ENCODE results near the gene SEBOX. TPM values are rescaled to one million over a fixed set of nuclear protein-coding genes. Genes with fewer than 3 reads are reported as not detected.

The SEBOX gene
- total and polyA plus RNA-seq, 2 of the 8 experiments (the other 6 are each of a cell fraction or from before 2014, with no cell fraction given) = not detected

DNA sequence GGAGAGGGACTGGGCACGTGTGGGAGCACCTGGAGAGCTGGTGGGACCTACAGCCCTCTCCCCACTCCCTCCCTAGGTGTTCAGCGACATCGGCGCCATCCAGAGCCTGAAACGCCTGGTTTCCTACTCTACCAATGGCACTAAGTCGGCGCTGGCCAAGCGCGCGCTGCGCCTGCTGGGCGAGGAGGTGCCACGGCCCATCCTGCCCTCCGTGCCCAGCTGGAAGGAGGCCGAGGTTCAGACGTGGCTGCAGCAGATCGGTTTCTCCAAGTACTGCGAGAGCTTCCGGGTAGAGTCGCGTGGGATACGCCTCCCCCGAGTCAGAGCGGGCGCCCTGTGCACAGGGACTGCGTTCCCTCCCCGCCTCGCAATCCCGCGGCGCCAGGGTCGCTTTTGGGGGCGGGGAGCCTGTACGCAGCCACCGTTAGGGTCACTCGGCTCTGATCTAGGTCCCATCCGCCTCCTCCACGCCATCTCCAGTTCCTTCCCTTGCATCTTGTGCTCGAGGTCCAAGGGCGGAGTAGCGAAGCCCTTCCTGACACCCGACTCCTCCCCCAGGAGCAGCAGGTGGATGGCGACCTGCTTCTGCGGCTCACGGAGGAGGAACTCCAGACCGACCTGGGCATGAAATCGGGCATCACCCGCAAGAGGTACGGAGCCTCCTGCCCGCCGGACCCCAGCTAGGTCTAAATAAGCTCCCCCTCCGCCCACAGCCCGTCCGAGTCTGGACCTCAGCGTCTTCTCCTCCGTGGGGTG is 19.5 kb upstream of the SEBOX start (continued):
- TF ChIP-seq, protein P1, sequence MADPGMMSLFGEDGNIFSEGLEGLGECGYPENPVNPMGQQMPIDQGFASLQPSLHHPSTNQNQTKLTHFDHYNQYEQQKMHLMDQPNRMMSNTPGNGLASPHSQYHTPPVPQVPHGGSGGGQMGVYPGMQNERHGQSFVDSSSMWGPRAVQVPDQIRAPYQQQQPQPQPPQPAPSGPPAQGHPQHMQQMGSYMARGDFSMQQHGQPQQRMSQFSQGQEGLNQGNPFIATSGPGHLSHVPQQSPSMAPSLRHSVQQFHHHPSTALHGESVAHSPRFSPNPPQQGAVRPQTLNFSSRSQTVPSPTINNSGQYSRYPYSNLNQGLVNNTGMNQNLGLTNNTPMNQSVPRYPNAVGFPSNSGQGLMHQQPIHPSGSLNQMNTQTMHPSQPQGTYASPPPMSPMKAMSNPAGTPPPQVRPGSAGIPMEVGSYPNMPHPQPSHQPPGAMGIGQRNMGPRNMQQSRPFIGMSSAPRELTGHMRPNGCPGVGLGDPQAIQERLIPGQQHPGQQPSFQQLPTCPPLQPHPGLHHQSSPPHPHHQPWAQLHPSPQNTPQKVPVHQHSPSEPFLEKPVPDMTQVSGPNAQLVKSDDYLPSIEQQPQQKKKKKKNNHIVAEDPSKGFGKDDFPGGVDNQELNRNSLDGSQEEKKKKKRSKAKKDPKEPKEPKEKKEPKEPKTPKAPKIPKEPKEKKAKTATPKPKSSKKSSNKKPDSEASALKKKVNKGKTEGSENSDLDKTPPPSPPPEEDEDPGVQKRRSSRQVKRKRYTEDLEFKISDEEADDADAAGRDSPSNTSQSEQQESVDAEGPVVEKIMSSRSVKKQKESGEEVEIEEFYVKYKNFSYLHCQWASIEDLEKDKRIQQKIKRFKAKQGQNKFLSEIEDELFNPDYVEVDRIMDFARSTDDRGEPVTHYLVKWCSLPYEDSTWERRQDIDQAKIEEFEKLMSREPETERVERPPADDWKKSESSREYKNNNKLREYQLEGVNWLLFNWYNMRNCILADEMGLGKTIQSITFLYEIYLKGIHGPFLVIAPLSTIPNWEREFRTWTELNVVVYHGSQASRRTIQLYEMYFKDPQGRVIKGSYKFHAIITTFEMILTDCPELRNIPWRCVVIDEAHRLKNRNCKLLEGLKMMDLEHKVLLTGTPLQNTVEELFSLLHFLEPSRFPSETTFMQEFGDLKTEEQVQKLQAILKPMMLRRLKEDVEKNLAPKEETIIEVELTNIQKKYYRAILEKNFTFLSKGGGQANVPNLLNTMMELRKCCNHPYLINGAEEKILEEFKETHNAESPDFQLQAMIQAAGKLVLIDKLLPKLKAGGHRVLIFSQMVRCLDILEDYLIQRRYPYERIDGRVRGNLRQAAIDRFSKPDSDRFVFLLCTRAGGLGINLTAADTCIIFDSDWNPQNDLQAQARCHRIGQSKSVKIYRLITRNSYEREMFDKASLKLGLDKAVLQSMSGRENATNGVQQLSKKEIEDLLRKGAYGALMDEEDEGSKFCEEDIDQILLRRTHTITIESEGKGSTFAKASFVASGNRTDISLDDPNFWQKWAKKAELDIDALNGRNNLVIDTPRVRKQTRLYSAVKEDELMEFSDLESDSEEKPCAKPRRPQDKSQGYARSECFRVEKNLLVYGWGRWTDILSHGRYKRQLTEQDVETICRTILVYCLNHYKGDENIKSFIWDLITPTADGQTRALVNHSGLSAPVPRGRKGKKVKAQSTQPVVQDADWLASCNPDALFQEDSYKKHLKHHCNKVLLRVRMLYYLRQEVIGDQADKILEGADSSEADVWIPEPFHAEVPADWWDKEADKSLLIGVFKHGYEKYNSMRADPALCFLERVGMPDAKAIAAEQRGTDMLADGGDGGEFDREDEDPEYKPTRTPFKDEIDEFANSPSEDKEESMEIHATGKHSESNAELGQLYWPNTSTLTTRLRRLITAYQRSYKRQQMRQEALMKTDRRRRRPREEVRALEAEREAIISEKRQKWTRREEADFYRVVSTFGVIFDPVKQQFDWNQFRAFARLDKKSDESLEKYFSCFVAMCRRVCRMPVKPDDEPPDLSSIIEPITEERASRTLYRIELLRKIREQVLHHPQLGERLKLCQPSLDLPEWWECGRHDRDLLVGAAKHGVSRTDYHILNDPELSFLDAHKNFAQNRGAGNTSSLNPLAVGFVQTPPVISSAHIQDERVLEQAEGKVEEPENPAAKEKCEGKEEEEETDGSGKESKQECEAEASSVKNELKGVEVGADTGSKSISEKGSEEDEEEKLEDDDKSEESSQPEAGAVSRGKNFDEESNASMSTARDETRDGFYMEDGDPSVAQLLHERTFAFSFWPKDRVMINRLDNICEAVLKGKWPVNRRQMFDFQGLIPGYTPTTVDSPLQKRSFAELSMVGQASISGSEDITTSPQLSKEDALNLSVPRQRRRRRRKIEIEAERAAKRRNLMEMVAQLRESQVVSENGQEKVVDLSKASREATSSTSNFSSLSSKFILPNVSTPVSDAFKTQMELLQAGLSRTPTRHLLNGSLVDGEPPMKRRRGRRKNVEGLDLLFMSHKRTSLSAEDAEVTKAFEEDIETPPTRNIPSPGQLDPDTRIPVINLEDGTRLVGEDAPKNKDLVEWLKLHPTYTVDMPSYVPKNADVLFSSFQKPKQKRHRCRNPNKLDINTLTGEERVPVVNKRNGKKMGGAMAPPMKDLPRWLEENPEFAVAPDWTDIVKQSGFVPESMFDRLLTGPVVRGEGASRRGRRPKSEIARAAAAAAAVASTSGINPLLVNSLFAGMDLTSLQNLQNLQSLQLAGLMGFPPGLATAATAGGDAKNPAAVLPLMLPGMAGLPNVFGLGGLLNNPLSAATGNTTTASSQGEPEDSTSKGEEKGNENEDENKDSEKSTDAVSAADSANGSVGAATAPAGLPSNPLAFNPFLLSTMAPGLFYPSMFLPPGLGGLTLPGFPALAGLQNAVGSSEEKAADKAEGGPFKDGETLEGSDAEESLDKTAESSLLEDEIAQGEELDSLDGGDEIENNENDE (IDR thresholded peaks at IDR 0.05; ENCODE audit: insufficient replicate concordance, low read length) = no peak
- peak; percentile 69 for TF ChIP-seq CREB1 (IDR thresholded peaks at IDR 0.05)
- TF ChIP-seq POLR2A (IDR thresholded peaks at IDR 0.05; ENCODE audit: control extremely low read depth in 1 of 2, low read depth in 2 of 2, low read length in 2 of 2) = 0 out of 3 replicates have a peak, but pooled peaks of 1 of the 2 experiments have one; percentile 37
- TF ChIP-seq, protein P2, sequence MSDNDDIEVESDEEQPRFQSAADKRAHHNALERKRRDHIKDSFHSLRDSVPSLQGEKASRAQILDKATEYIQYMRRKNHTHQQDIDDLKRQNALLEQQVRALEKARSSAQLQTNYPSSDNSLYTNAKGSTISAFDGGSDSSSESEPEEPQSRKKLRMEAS (IDR thresholded peaks at IDR 0.05) = peak; percentile 15; the same call in 1 of the 2 replicates
- TF ChIP-seq HDAC2 (IDR thresholded peaks at IDR 0.05; ENCODE audit: borderline replicate concordance in 1 of 2, low read depth in 2 of 2, low read length in 2 of 2) = no peak
- no peak for TF ChIP-seq GTF2F1 (IDR thresholded peaks at IDR 0.05; ENCODE audit: borderline replicate concordance, low read depth, low read length)
- no peak for TF ChIP-seq RFX5 (IDR thresholded peaks at IDR 0.05; ENCODE audit: borderline replicate concordance, low read depth, low read length)
- peak; percentile 32 for TF ChIP-seq RNF2 (IDR thresholded peaks at IDR 0.05; ENCODE audit: borderline replicate concordance, low read depth, low read length, missing control alignments, poor library complexity, severe bottlenecking)
- 0 out of 2 replicates have a peak, but pooled peaks have one; percentile 21 for TF ChIP-seq PHF8 (conservative IDR thresholded peaks at IDR 0.05; ENCODE audit: low read depth, low read length)
